B cell (primary cell): ENCODE data around the gene PCSK2. TPM values are rescaled to one million over a fixed set of nuclear protein-coding genes. Genes with fewer than 3 reads are reported as not detected.

Source experiments
- ATAC-seq: fragments of 200-7000 bp; cut with Tn5 transposase; one replicate; pipeline ENCODE4 v1.10.0; 2021; ENCODE audit warnings: low read depth, mild to moderate bottlenecking, moderate number of reproducible peaks, moderate library complexity
- CTCF ChIA-PET: fragments of 350-600 bp; sonication (Branson Sonifier 250); formaldehyde crosslinking; loops from one replicate; lab custom pipeline; 2021; ENCODE audit warnings: antibody characterized with exemption, inconsistent platforms; lab: Charles Lee
- POLR2A ChIA-PET: fragments of 350-600 bp; sonication (Branson Sonifier 250); formaldehyde crosslinking; loops from one replicate; lab custom pipeline; 2021; ENCODE audit warnings: antibody characterized with exemption; lab: Charles Lee
- DNase-seq: peaks from one replicate; pipeline ENCODE4 v3.0.0; 2013
- H2AFZ ChIP-seq: 2 replicates; pipeline ENCODE4 v1.6.1; 2012; ENCODE audit warnings: mild to moderate bottlenecking, low read depth, low read length; ENCODE audit not compliant: insufficient read depth, poor library complexity, severe bottlenecking
- H3K27ac ChIP-seq, 2 donors: 1 replicate in 1 of 2; 2 replicates in 1 of 2; pipeline ENCODE4 v1.5.1; 2012 to 2013; ENCODE audit warnings: low read length in 2 of 2, mild to moderate bottlenecking in 2 of 2, moderate library complexity in 1 of 2
- H3K27me3 ChIP-seq, 4 experiments: fragments of 200-600 bp in 1 of 4; sonication (generic) in 1 of 4; replicated peaks in 1 of 4; 1 replicate in 2 of 4; 2 replicates in 2 of 4; pipeline versions ENCODE4 v1.6.1 to v1.7.0; 2013 to 2016; ENCODE audit warnings: low read length in 3 of 4, mild to moderate bottlenecking in 2 of 4, mixed read lengths in 1 of 4, moderate library complexity in 1 of 4; ENCODE audit not compliant: insufficient read depth in 4 of 4, control insufficient read depth in 3 of 4; ENCODE audit errors: control extremely low read depth in 1 of 4
- H3K36me3 ChIP-seq, 2 experiments: replicated peaks in 1 of 2; 1 replicate in 1 of 2; 2 replicates in 1 of 2; pipeline versions ENCODE4 v1.6.1 to v1.7.1; 2013; ENCODE audit warnings: low read length in 1 of 2; ENCODE audit not compliant: insufficient read depth in 2 of 2, control insufficient read depth in 1 of 2; ENCODE audit errors: control extremely low read depth in 1 of 2, extremely low read depth in 1 of 2
- H3K4me1 ChIP-seq, 2 donors: fragments of 200-600 bp in 1 of 2; sonication (generic) in 1 of 2; 1 replicate in 1 of 2; 2 replicates in 1 of 2; pipeline versions ENCODE4 v1.5.1 to v1.6.1; 2013 to 2017; ENCODE audit warnings: low read length in 2 of 2; ENCODE audit not compliant: control insufficient read depth in 2 of 2, insufficient read depth in 2 of 2
- H3K4me2 ChIP-seq: replicated peaks from 2 replicates; pipeline ENCODE3; 2012; ENCODE audit warnings: mild to moderate bottlenecking, low read depth, low read length; ENCODE audit not compliant: poor library complexity, severe bottlenecking
- H3K4me3 ChIP-seq, 5 experiments: fragments of 200-600 bp in 1 of 5; sonication (generic) in 1 of 5; 1 replicate in 3 of 5; 2 replicates in 2 of 5; pipeline versions ENCODE4 v1.5.1 to v1.7.0; 2011 to 2016; ENCODE audit warnings: low read length in 4 of 5, mild to moderate bottlenecking in 4 of 5, low read depth in 2 of 5, control low read depth in 1 of 5, moderate library complexity in 1 of 5; ENCODE audit not compliant: insufficient read depth in 1 of 5; ENCODE audit errors: control extremely low read depth in 1 of 5, extremely low read depth in 1 of 5
- H3K79me2 ChIP-seq: fragments of 200-600 bp; sonication (generic); one replicate; pipeline ENCODE4 v1.6.0; 2016; ENCODE audit warnings: low read length; ENCODE audit not compliant: control insufficient read depth, insufficient read depth
- H3K9ac ChIP-seq: fragments of 200-600 bp; sonication (generic); 2 replicates; pipeline ENCODE4 v1.6.1; 2017; ENCODE audit warnings: mild to moderate bottlenecking, low read length, moderate library complexity
- H3K9me3 ChIP-seq, 3 donors: one replicate each; pipeline versions ENCODE4 v1.6.1 to v1.7.1; 2013; ENCODE audit warnings: low read length in 2 of 3; ENCODE audit not compliant: control insufficient read depth in 2 of 3, insufficient read depth in 1 of 3; ENCODE audit errors: control extremely low read depth in 1 of 3
- H4K20me1 ChIP-seq: 2 replicates; pipeline ENCODE4 v1.6.0; 2012; ENCODE audit warnings: mild to moderate bottlenecking, low read length; ENCODE audit not compliant: insufficient read depth, control insufficient read depth, poor library complexity, severe bottlenecking
- H3K27ac Mint-ChIP-seq: one replicate; pipeline ENCODE4 v1.8.0; 2021; ENCODE audit warnings: mixed read lengths
- H3K27me3 Mint-ChIP-seq: one replicate; pipeline ENCODE4 v1.8.0; 2021; ENCODE audit warnings: mixed read lengths
- H3K4me1 Mint-ChIP-seq: one replicate; pipeline ENCODE4 v1.8.0; 2021; ENCODE audit warnings: mixed read lengths
- H3K4me3 Mint-ChIP-seq: one replicate; pipeline ENCODE4 v1.8.0; 2021; ENCODE audit warnings: mixed read lengths
- H3K9me3 Mint-ChIP-seq: one replicate; pipeline ENCODE4 v1.8.0; 2022; ENCODE audit warnings: mixed read lengths; ENCODE audit not compliant: insufficient read depth
- EZH2 ChIP-seq: IDR thresholded peaks from 2 replicates; pipeline ENCODE4 v1.6.1; 2012; ENCODE audit warnings: borderline replicate concordance, low read depth, mild to moderate bottlenecking, moderate library complexity, low read length; ENCODE audit not compliant: insufficient read depth, poor library complexity, severe bottlenecking
- WGBS: methylation state at CpG from one replicate; pipeline ENCODE4 v1.1.5; 2013; ENCODE audit warnings: missing lambda C conversion rate; ENCODE audit not compliant: insufficient coverage; 5-methylcytosine and 5-hydroxymethylcytosine counted together
- intact Hi-C: fragments of 100-400 bp; cut with micrococcal nuclease; formaldehyde crosslinking; loops from one replicate; pipeline ENCODE4 v1.10.0; 2022
- polyA plus RNA-seq: library from polyadenylated mRNA; depleted of rRNA; stranded (reverse); fragments of >200 nt; gene quantifications from 2 replicates; pipeline ENCODE4 v1.2.3, GENCODE V29; 2012
- total RNA-seq, 2 donors: library from RNA; stranded (reverse); fragments of 120-200 nt in 1 of 2; gene quantifications; 1 replicate in 1 of 2; 2 replicates in 1 of 2; pipeline versions ENCODE4 v1.2.3 to v1.2.4, GENCODE V29; 2013 to 2022
- TF ChIP-seq, protein P1 (sequence below): fragments of 200-600 bp; IDR thresholded peaks from one replicate; pipeline ENCODE4 v1.8.0; 2022; ENCODE audit warnings: antibody characterized with exemption, mild to moderate bottlenecking

The PCSK2 gene
- total and polyA plus RNA-seq, 2 donors (not counting 1 experiment from before 2014, with no cell fraction given), result not detected

- Histone ChIP-seq H3K36me3 (no peaks in the 10 kb centered on the region), H3K4me3 (no peak overlapping the region), H2AFZ (no peak overlapping the region), H3K4me2 (no peak overlapping the region), H3K9ac (no peak overlapping the region), H3K4me1 (no peaks in the 10 kb centered on the region), H3K9me3 (peaks cover 0 to 8% (median 0%) of the 10 kb centered on the region in 3 donors), H3K27ac (no peak overlapping the region), H4K20me1 (no peaks in the 10 kb centered on the region), H3K79me2 (no peaks in the 10 kb centered on the region), H3K27me3 (no peaks in the 10 kb centered on the region)
- intact Hi-C loops, result no loop called here
- POLR2A ChIA-PET, result no interaction called here
- peaks cover 3% of the 10 kb centered on the region for H3K9me3 Mint-ChIP-seq
- H3K4me3 Mint-ChIP-seq, result no peak overlapping the region
- H3K27ac Mint-ChIP-seq, result no peak overlapping the region
- CTCF ChIA-PET, result no interaction called here
- ATAC-seq (no peak), DNase-seq (no peak)
- no peak for TF ChIP-seq EZH2
- TF ChIP-seq, protein P1, sequence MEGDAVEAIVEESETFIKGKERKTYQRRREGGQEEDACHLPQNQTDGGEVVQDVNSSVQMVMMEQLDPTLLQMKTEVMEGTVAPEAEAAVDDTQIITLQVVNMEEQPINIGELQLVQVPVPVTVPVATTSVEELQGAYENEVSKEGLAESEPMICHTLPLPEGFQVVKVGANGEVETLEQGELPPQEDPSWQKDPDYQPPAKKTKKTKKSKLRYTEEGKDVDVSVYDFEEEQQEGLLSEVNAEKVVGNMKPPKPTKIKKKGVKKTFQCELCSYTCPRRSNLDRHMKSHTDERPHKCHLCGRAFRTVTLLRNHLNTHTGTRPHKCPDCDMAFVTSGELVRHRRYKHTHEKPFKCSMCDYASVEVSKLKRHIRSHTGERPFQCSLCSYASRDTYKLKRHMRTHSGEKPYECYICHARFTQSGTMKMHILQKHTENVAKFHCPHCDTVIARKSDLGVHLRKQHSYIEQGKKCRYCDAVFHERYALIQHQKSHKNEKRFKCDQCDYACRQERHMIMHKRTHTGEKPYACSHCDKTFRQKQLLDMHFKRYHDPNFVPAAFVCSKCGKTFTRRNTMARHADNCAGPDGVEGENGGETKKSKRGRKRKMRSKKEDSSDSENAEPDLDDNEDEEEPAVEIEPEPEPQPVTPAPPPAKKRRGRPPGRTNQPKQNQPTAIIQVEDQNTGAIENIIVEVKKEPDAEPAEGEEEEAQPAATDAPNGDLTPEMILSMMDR, result no peak
- peaks cover 23% of the 10 kb centered on the region for H3K27me3 Mint-ChIP-seq
- H3K4me1 Mint-ChIP-seq, result no peaks in the 10 kb centered on the region
- WGBS, result 57% methylated on average over 7 of the region's 8 CpGs
These were observed 210.4 kb downstream of the PCSK2 start for GRCh38 chr20:17437251-17437650.

GRCh38 chr20:17438436-17439039 lies 211.7 kb downstream of the PCSK2 start:
- Histone ChIP-seq H3K36me3 (no peaks in the 10 kb centered on the region), H3K4me2 (no peak overlapping the region)
- no peak for ATAC-seq

More at GRCh38 chr20:17438436-17439039, 211.7 kb downstream of the PCSK2 start:
- POLR2A ChIA-PET, result no interaction called here
- TF ChIP-seq, protein P1, result no peak
- no peak for TF ChIP-seq EZH2
- no peak overlapping the region for H3K27ac Mint-ChIP-seq
- H3K9me3 Mint-ChIP-seq, result peaks cover 3% of the 10 kb centered on the region
- no peaks in the 10 kb centered on the region for H3K4me1 Mint-ChIP-seq
- H3K79me2 ChIP-seq, result no peaks in the 10 kb centered on the region
- no peak overlapping the region for H3K4me3 ChIP-seq
- intact Hi-C loops, result no loop called here
- 92% methylated on average over 9 of the region's 9 CpGs for WGBS
- peaks cover 27% of the 10 kb centered on the region for H3K27me3 Mint-ChIP-seq
- H3K27me3 ChIP-seq, result peaks cover 0 to 5% (median 0%) of the 10 kb centered on the region in 4 experiments
- H2AFZ ChIP-seq, result no peak overlapping the region
- no peak overlapping the region for H3K9ac ChIP-seq
- no peaks in the 10 kb centered on the region for H3K4me1 ChIP-seq
- peaks cover 0 to 8% (median 0%) of the 10 kb centered on the region in 3 donors for H3K9me3 ChIP-seq
- H3K4me3 Mint-ChIP-seq, result no peak overlapping the region
- DNase-seq, result no peak
- no peak overlapping the region for H3K27ac ChIP-seq
- no peaks in the 10 kb centered on the region for H4K20me1 ChIP-seq
- CTCF ChIA-PET, result interaction anchor here (0.8 to 1.2 kb wide), 2 partner anchors 8 to 9 kb away, joined by 3 read pairs; no protein-coding TSS in a partner anchor
